Astrocyte (in vitro differentiated cells and primary cell): ENCODE results near the gene ARL15.

Experiments used
- EZH2 ChIP-seq: IDR thresholded peaks from 2 replicates; pipeline ENCODE4 v1.6.1; 2012; ENCODE audit warnings: mild to moderate bottlenecking, low read length, inconsistent platforms; ENCODE audit not compliant: insufficient read depth
- TF ChIP-seq, protein P1 (sequence below): IDR thresholded peaks from 2 replicates; pipeline ENCODE4 v1.5.1; 2011; ENCODE audit warnings: low read depth, mild to moderate bottlenecking, inconsistent platforms, low read length, moderate library complexity; ENCODE audit not compliant: insufficient read depth

DNA sequence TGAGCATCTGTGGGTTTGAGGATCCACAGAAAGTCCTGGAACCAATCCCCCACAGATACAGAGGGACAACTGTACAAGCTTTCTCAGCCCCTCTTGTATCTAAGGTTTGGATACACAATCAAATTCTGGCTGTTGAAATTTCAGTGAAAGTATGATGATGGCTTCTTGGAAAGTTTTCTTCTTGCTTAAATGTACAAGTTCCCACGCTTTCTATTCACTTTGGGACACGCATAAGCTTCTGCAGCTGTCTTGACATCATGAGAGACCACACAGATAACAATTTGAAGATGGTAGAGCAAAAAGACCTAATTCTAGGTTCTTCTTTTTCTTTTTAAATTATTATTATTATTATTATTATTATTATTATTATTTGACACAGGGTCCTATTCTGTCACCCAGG lies 31.6 kb upstream of the ARL15 start:
- TF ChIP-seq, protein P1, sequence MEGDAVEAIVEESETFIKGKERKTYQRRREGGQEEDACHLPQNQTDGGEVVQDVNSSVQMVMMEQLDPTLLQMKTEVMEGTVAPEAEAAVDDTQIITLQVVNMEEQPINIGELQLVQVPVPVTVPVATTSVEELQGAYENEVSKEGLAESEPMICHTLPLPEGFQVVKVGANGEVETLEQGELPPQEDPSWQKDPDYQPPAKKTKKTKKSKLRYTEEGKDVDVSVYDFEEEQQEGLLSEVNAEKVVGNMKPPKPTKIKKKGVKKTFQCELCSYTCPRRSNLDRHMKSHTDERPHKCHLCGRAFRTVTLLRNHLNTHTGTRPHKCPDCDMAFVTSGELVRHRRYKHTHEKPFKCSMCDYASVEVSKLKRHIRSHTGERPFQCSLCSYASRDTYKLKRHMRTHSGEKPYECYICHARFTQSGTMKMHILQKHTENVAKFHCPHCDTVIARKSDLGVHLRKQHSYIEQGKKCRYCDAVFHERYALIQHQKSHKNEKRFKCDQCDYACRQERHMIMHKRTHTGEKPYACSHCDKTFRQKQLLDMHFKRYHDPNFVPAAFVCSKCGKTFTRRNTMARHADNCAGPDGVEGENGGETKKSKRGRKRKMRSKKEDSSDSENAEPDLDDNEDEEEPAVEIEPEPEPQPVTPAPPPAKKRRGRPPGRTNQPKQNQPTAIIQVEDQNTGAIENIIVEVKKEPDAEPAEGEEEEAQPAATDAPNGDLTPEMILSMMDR: no peak
- TF ChIP-seq EZH2: no peak
